GM12891 (cell line): ENCODE data around the gene ZNF691. TPM values are rescaled to one million over a fixed set of nuclear protein-coding genes. Genes with fewer than 3 reads are reported as not detected.
"Not testable (repeated sequence)": the region's sequence is repeated elsewhere in the genome, so short reads cannot be mapped to it uniquely, and the experiment has no call there.

Experiments
- DNase-seq: peaks from one replicate; pipeline ENCODE4 v3.0.0; 2011; ENCODE audit warnings: low spot score; ENCODE audit not compliant: insufficient read length
- FAIRE-seq: peaks from 2 replicates; lab custom pipeline; 2011; peaks lifted over from hg19 to GRCh38; lab: Jason Lieb, UNC
- PAX5 ChIP-seq: IDR thresholded peaks from 2 replicates; pipeline ENCODE4 v1.6.1; 2011; ENCODE audit warnings: low read length, moderate library complexity, mild to moderate bottlenecking; ENCODE audit not compliant: insufficient read depth, severe bottlenecking
- POLR2A ChIP-seq: IDR thresholded peaks from 2 replicates; pipeline ENCODE4 v1.6.1; 2011; ENCODE audit warnings: low read depth, low read length, control low read depth
- POLR2AphosphoS5 ChIP-seq: IDR thresholded peaks from 2 replicates; pipeline ENCODE4 v1.6.1; 2011; ENCODE audit warnings: low read depth, low read length, control low read depth
- POU2F2 ChIP-seq: IDR thresholded peaks from 2 replicates; pipeline ENCODE4 v1.6.1; 2011; ENCODE audit warnings: low read depth, mild to moderate bottlenecking, control low read depth, low read length, moderate library complexity
- SPI1 ChIP-seq: IDR thresholded peaks from 2 replicates; pipeline ENCODE4 v1.6.1; 2011; ENCODE audit warnings: low read depth, low read length, control low read depth
- TAF1 ChIP-seq: IDR thresholded peaks from 2 replicates; pipeline ENCODE4 v1.6.1; 2011; ENCODE audit warnings: low read depth, low read length, control low read depth
- polyA plus RNA-seq: library from polyadenylated mRNA; unstranded; fragments of >200 nt; gene quantifications from one replicate; pipeline ENCODE4 v1.2.1, GENCODE V29; 2012; ENCODE audit warnings: low read depth, missing spikeins, inconsistent platforms; ENCODE audit not compliant: missing spikeins

Gene ZNF691, protein sequence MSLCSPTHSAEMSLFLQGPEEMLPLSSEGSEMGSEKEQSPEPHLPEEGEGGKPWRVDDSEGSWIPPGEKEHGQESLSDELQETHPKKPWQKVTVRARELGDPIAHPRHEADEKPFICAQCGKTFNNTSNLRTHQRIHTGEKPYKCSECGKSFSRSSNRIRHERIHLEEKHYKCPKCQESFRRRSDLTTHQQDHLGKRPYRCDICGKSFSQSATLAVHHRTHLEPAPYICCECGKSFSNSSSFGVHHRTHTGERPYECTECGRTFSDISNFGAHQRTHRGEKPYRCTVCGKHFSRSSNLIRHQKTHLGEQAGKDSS
- polyA plus RNA-seq, result 5.1 TPM

- peak; percentile 95 for FAIRE-seq
- TF ChIP-seq TAF1 (no peak), POLR2AphosphoS5 (peak; percentile 75), SPI1 (peak; percentile 26; the same call in 1 of the 2 replicates), PAX5 (no peak), POU2F2 (no peak), POLR2A (peak; percentile 65)
- DNase-seq, result peak; percentile 86
Observed at GRCh38 chr1:42846257-42847110, at the start of gene ZNF691. ZNF691 (plus strand) TSS chr1:42846613; CDS start chr1:42849659, 3,046 bp downstream.

DNA sequence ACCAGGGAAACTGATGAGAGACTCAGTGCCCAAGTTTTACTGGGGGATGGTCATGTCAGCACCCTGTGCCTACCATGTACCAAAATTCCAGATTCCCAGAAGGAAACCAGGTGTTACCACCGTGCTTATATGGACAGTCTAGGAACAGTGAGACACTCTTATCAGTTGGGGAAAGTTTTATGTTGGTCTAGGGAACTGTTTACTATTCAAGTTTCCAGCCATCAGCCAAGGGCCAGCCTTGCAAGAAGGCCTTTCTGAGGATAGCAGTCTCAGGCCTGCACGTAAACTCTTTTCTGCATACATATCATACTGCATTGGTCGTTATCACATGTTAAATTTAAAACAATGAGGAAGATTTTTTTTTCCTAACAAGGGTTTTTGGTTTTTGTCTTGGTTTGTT, 49.0 kb upstream of the ZNF691 start:
- FAIRE-seq, result no peak
- TF ChIP-seq POLR2AphosphoS5 (no peak), SPI1 (no peak), TAF1 (no peak)

GRCh38 chr1:42797979-42798378, 48.4 kb upstream of the ZNF691 start:
- DNase-seq (no peak), FAIRE-seq (no peak)
- TF ChIP-seq SPI1 (no peak), PAX5 (no peak), POLR2A (no peak), TAF1 (no peak), POU2F2 (no peak), POLR2AphosphoS5 (no peak)

More for the DNA sequence above, 49.0 kb upstream of the ZNF691 start:
- DNase-seq, result no peak

DNA sequence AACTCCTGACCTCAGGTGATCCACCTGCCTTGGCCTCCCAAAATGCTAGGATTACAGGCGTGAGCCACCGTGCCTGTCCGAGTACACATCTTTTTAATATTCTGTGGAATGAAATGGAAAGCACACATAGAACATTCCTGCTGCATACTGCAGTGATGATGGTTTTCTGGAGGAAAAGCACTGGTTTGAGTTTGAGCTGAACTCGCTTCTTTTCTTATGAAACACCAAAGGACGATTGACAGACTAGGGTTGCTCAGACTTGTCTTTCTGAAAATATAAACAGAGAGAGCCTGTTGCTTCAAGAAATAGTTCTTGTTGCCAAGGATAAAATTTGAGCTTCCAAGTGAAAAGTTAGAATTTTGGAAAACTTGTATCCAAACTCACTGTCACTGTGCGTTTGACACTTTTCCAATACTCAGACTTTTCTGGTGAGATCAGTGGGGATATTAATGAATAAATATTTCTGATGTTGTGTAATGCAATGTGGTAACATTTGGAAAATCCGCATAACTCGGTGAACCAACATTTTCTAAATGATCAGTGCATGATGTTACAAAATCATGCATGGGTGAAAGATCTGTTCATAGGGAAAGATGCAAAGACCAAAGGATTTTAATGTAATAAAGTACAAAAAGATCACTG, 44.5 kb upstream of the ZNF691 start:
- FAIRE-seq (no peak), DNase-seq (no peak)
- no peak for TF ChIP-seq POLR2AphosphoS5
- no peak for TF ChIP-seq TAF1
- TF ChIP-seq SPI1, result no peak
- no peak for TF ChIP-seq POLR2A
- TF ChIP-seq PAX5, result no peak
- no peak for TF ChIP-seq POU2F2

- no peak for FAIRE-seq
- no peak for DNase-seq
- TF ChIP-seq POLR2AphosphoS5 (no peak), POLR2A (no peak), SPI1 (no peak), TAF1 (no peak), PAX5 (no peak), POU2F2 (no peak)
Observed at GRCh38 chr1:42806171-42806570, 40.2 kb upstream of the ZNF691 start.

DNA sequence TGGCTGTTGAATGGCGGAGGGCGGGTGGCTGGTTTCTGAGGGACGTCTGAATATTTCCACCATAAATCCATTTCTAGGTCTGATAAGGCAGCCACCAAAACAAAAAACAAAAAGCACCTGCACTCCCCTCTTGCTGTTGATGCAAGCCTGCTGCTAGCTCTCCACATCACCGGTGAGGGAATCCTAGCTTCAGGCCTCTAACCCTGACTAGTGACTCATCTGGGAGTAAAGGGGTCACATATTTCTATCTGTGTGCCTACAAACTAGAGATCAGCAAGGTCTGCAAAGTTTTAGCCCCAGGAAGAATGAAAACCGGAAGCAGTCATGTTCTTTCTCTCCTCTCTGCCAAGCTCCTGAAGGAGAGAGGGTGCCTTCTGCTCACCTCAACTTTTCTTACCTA, 39.8 kb upstream of the ZNF691 start:
- DNase-seq (no peak), FAIRE-seq (no peak)
- TF ChIP-seq POLR2AphosphoS5, result no peak
- TF ChIP-seq POLR2A, result no peak
- no peak for TF ChIP-seq PAX5
- no peak for TF ChIP-seq SPI1
- TF ChIP-seq TAF1, result no peak
- no peak for TF ChIP-seq POU2F2

DNA sequence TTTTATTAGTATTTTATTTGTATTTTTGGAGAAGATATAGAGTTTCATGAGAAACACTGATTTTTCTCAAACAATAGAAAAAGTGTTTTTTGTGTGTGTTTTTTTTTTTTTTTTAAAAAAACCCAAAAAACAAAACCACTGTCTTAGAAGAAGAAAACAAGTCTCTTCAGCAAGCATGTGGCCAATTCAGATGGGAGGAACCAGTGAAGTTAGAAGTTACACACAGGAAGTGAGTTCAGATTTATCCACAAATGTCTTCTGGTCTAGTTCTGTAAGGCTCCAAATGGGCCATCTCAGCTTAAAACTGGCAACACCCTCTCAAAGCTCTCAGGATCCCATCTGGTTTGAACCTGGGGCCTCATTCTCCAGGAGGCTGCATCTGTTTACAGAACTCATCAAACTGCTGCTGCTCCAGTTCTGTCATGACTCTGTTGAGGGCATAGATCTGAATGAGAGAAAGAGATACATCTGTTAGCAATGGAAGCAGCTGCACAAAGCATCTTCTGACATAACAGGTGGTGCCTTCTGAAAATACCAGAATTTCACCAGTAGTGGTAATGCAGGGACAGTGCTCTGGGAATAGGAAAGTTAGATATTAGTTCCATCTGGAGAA, 39.3 kb upstream of the ZNF691 start:
- TF ChIP-seq PAX5 (no peak), POLR2A (no peak), SPI1 (no peak), POU2F2 (no peak), TAF1 (no peak), POLR2AphosphoS5 (no peak)

DNA sequence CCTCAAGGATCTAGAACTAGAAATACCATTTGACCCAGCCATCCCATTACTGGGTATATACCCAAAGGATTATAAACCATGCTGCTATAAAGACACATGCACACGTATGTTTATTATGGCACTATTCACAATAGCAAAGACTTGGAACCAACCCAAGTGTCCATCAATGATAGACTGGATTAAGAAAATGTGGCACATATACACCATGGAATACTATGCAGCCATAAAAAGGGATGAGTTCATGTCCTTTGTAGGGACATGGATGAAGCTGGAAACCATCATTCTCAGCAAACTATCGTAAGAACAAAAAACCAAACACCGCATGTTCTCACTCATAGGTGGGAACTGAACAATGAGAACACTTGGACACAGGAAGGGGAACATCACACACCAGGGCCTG, 31.6 kb upstream of the ZNF691 start:
- FAIRE-seq, DNase-seq: not testable (repeated sequence)

More for the DNA sequence above, 39.3 kb upstream of the ZNF691 start:
- DNase-seq (no peak), FAIRE-seq (no peak)

DNA sequence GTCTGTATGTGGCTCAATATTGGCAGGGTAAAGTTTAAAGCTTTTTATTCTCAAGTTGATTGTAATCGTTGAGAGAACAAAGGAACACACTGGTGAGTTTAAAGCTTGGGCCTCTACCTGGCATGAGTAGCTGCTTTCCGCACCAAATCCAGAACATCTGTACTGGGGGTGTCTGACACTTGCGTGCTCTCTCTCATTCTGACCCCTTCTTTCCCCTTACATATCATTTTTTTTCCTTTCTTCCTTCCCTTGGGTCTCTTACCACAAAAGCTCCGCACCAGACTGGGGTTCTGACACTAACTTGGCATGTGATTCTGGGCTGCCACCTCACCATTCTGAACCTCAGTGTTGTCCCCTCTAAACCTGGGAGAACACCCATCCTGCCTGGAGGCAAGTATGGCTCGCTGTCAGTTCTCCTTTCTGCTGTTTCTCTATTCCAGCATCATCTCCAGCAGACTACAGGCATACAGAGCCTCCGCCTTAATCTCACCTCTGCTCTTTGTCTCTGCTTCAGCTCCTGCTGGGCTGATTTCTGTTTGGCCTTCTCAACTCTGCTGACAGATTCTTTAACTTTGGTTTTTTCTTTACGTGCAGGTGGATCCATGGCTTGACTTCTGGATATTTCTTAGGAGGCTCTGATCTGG, 30.4 kb upstream of the ZNF691 start:
- no peak for DNase-seq
- TF ChIP-seq TAF1 (0 out of 2 replicates have a peak, but pooled peaks have one; percentile 28), POLR2AphosphoS5 (no peak), POU2F2 (no peak)
- FAIRE-seq, result no peak
